Right forelimb (tissue), 1 donor: Measurements from ENCODE around the gene OGFOD3.
"Not testable (repeated sequence)": the region's sequence is repeated elsewhere in the genome, so short reads cannot be mapped to it uniquely, and the experiment has no call there.

ENCODE experiments used
- DNase-seq: peaks from one replicate; pipeline ENCODE4 v3.0.0-alpha.2; 2018

OGFOD3 gene, protein sequence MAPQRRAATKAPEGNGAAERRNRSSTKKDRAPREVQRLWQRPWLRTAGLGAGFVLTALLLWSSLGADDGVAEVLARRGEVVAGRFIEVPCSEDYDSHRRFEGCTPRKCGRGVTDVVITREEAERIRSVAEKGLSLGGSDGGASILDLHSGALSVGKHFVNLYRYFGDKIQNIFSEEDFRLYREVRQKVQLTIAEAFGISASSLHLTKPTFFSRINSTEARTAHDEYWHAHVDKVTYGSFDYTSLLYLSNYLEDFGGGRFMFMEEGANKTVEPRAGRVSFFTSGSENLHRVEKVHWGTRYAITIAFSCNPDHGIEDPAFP

DNA sequence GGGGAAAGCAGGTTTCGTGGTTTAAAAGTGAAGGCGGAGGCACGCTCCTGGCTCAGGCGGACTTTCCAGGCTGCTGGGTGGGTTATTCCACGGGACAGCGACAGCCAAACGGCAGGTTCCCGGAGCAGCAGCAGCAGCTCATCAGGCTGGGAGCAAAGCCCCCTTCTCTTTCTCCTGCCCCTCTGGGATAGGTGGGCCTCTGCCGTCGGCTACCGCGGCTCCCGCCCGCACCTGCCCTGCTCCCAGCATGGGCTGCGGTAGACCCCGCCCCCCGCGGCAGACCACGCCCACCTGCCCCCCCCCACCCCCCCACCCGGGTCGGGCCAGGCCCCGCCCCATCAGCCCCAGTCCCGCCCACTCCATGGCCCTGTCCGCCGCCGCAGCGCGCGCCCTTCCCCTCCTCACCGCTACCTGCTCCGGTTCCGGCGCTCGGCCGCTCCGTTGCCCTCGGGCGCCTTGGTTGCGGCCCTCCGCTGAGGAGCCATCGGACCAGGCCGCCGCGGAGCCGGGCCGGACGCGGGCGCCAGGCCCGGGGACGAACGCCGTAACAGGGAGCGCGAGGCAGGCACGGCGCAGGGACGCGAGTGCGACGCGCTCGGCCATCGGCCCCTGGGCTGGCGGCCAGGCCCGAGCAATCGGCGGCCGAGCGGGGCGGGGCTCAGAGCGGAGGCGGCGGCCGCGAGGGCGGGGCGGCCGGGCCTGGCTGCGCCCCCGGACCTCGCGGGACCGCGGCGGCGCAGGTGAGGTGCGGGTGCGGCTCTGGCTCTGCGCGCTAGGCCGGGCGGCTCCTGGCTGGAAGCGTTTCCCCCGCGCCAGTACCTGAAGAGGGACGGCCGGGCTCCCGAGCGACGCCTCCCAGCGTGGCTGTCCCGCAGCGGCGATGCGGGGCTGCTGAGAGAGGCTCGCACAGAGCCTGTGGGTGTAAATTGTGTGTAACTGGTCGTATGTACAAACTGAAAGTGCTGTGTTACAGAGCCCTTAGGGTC lies at the start of gene OGFOD3, which contains the start of gene HEXD:
Gene OGFOD3 (minus strand): TSS at position 586 of the 986 bp plus-strand sequence. CDS start 101 bp downstream, at position 485.
Gene HEXD (plus strand): TSS at position 347 of the 986 bp plus-strand sequence. CDS start 1,453 bp downstream, outside the sequence.
- peak; percentile 93 for DNase-seq

DNA sequence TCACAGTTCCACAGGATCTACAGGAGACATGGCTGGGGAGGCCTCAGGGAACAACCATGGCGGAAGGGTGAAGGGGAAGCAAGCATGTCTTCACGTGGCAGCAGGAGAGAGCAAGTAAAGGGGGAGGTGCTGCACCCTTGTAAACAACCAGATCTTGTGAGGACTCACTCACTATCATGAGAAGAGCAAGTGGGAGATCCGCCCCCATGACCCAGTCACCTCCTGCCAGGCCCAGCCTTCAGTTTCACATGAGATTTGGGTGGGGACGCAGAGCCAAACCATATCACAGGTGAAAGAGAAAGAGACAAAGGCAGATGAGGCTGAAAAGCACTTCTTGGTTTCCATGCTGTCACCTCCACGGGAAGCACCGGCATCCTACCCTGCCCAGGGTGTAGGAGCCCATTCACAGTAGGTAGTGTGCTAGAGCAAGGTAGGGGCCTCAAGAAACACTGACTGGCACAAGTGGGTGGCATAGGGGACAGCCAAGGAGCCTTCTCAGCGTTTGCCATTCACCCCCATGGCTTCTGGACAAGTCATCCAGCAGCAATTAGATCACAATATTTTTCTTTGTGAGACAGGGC lies 46.7 kb upstream of the OGFOD3 start:
- DNase-seq = no peak

DNA sequence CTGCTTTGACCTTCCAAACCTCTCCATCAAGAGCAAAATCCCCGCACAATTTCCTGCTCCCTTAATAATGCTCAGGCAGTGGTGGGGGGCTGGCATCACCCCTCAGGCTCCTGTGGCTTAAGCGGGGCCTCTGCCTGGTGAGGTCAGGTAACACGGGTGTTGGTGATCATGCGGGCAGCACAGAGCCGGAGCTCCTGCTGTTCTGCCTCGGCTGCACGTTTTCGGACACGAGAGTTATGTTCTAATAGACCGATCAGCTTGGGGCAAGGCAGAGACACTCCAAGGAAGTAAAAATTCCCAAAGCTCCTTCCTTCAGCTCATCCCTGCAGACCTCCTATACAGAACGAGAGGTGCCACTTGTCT lies 46.2 kb upstream of the OGFOD3 start:
- DNase-seq = no peak

GRCh38 chr17:82463925-82464566 lies 45.7 kb upstream of the OGFOD3 start:
- no peak for DNase-seq

- DNase-seq = no peak
Observed at GRCh38 chr17:82463391-82463790, 45.0 kb upstream of the OGFOD3 start.

GRCh38 chr17:82461827-82462524 lies 43.6 kb upstream of the OGFOD3 start:
- no peak for DNase-seq

- not testable (repeated sequence) for DNase-seq
Observed at GRCh38 chr17:82459936-82460335, 41.5 kb upstream of the OGFOD3 start.

DNA sequence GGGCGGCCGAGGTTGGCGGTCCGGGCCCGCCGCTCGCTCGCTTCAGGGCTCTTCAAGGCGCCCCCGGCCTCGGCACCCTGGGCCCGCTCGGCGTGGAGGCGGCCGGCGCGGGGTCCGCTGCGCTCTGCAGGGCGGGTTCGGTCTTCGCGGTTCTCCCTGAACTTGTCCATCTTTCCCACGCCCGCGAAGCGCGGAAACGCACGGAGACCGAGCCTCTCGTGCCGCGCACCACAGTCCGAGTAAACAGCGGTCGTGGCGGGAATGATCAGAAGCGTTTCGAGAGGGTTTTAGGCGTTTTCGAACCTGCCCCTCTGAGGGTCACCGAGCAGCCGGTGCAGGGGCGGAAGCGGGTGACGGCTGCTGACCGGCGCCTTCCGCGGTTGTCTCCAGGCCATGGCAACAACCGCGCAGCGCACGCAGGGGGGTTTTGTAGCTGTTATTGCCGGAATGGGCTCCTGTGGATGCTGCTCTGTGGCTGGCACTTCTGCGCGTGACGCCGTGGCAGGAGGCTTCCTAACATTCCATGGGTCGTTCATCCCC lies 40.6 kb upstream of the OGFOD3 start:
- peak; percentile 60 for DNase-seq

DNA sequence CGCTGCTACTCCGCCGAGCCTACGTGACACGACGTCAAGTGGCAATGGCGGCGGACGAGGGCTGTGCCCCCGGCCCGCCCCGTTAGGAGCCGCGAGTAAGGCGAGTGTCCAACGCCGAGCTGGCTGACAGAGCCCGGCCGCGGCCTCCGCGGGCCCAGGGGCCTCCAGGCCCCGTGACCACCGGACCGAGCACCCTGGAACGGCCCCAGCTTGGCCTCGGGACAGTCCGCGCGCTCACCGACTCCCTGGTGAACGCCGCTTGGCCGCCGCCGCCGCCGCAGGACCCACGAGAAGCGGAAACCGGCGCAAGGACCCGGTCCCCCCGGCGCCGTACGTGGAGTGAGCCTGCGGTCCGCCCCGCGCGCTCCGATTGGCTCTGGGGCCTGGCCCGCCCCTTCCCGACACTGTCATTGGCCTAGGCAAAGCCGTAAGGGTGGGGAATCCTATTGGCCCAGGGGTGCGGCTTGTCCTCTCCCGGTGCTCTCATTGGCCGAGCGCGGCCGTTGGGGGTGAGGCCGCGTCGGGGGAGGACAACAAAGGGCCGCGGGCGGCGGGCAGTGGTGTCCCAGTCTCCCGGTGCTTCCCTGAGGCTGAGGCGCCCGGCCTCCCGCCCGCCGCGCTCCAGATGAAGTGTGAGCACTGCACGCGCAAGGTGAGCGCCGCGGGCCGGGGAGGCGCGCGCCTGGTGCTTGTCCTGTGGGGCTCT lies 39.9 kb upstream of the OGFOD3 start, which contains the start of gene NARF:
Gene NARF (plus strand): TSS at position 563 of the 706 bp plus-strand sequence. CDS start 63 bp downstream, at position 626.
- DNase-seq = peak; percentile 98

GRCh38 chr17:82457929-82458178 lies 39.5 kb upstream of the OGFOD3 start:
- no peak for DNase-seq

- no peak for DNase-seq
Observed at GRCh38 chr17:82457073-82457928, 38.9 kb upstream of the OGFOD3 start.

GRCh38 chr17:82453706-82454105 lies 35.3 kb upstream of the OGFOD3 start:
- not testable (repeated sequence) for DNase-seq

DNA sequence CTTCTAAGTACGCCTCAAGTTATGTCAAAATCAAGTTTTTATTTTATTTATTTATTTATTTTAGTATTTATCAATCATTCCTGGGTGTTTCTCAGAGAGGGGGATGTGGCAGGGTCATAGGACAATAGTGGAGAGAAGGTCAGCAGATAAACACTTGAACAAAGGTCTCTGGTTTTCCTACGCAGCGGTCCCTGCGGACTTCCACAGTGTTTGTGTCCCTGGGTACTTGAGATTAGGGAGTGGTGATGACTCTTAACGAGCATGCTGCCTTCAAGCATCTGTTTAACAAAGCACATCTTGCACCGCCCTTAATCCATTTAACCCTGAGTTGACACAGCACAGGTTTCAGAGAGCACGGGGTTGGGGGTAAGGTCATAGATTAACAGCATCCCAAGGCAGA lies 34.8 kb upstream of the OGFOD3 start:
- DNase-seq = not testable (repeated sequence)

DNA sequence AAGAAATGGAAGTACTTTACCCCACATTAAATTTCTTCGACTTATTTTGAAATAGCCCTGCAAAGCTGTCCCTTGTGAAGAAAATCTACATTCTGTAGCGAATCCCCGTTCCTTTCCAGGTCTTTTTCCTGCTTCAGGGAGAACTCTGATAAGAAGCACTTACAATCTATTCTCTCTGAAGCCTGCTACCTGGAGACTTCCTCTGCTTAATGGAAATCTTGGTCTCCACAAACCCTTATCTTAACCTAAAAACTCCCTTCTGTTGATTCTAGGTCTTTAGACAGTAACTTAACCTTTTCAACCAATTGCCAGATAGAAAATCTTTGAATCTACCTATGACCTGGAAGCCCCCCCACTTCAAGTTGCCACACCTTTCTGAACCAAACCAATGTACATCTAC lies 33.8 kb upstream of the OGFOD3 start:
- DNase-seq = no peak

DNA sequence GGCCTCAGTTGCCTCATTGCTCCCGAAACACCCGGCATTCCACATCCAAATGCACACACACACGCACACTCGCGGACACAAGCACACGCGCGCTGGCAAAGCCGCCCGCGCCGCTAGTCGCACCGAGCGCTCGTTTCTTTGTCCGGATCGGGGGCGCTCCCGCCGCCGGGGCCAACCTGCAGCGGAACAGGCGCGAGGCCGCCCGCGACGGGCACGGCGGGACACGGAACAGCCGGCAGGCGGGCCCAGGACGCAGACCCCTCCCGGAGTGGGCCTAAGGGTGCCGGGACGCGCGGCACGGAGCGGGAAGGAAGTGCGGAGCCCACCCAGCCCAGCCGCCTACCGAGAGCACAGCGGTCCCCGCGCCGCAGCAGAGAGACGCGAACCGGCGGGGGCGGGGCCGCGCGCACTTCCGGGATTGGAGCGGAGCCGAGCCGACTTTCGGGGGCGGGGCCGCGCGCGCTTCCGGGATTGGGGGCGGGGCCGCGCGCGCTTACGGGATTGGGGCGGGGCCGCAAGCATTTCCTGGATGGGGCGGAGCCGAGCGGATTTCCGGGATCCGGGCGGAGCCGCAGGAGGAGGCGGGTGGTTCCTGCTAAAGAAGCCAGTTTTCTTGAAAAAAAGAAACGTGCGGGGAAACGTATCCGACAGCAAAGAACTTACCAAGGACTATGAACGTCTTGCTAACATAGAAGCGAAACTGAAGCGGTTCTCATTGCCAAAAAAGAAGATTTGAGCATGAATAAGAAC lies 32.1 kb upstream of the OGFOD3 start, which contains the start of gene CYBC1:
Gene CYBC1 (minus strand): TSS at position 396 of the 750 bp plus-strand sequence. CDS start 1,498 bp downstream, outside the sequence.
- DNase-seq = peak; percentile 96

GRCh38 chr17:82449883-82450356 lies 31.5 kb upstream of the OGFOD3 start:
- DNase-seq = no peak

GRCh38 chr17:82449131-82449882 lies 30.9 kb upstream of the OGFOD3 start:
- peak; percentile 65 for DNase-seq

DNA sequence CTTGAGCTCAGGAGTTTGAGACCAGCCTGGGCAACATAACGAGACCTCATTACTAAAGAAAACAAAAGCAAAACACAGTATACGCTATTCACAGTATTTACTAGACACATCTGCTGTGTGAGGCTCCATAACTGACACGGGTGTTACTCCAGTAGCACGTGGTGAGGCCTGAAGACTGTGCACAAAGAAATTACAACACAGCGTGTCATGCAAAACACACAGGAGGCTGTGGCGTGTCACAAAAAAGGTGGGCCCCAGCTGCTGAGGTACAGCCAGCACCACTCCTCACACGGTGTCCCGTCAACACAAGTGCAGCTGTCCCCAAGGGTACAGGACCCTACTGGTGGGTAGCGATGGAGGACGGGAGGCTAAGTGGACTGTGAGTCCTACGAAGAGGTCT lies 29.5 kb upstream of the OGFOD3 start:
- no peak for DNase-seq
